Aorta (tissue), 5 donors: ENCODE results near the gene WNT7B. TPM values are rescaled to one million over a fixed set of nuclear protein-coding genes. Genes with fewer than 3 reads are reported as not detected.

ENCODE experiments used
- ATAC-seq: fragments of 200-7000 bp; cut with Tn5 transposase; one replicate; pipeline ENCODE4 v1.9.1; 2022; ENCODE audit warnings: moderate library complexity; ENCODE audit not compliant: low FRiP score
- DNase-seq, 2 donors: peaks; one replicate each; pipeline ENCODE4 v3.0.0-alpha.2; 2020
- H3K27ac ChIP-seq, 2 donors: one replicate each; pipeline ENCODE4 v1.5.1; 2013; ENCODE audit warnings: low read length in 2 of 2, mild to moderate bottlenecking in 2 of 2, moderate library complexity in 2 of 2, control low read depth in 1 of 2, inconsistent platforms in 1 of 2, low read depth in 1 of 2
- H3K27me3 ChIP-seq, 2 donors: one replicate each; pipeline ENCODE4 v1.6.1; 2013; ENCODE audit warnings: control low read depth in 1 of 2, low read length in 1 of 2, mild to moderate bottlenecking in 1 of 2, moderate library complexity in 1 of 2; ENCODE audit not compliant: insufficient read depth in 2 of 2, control insufficient read depth in 1 of 2
- H3K36me3 ChIP-seq, 2 donors: one replicate each; pipeline ENCODE4 v1.6.1; 2013; ENCODE audit warnings: control low read depth in 1 of 2, low read length in 1 of 2, mild to moderate bottlenecking in 1 of 2; ENCODE audit not compliant: insufficient read depth in 2 of 2, control insufficient read depth in 1 of 2
- H3K4me1 ChIP-seq, 2 donors: one replicate each; pipeline ENCODE4 v1.6.1; 2013; ENCODE audit warnings: low read length in 2 of 2, control low read depth in 1 of 2, mild to moderate bottlenecking in 1 of 2, moderate library complexity in 1 of 2; ENCODE audit not compliant: insufficient read depth in 2 of 2, control insufficient read depth in 1 of 2
- H3K4me3 ChIP-seq, 2 donors: one replicate each; pipeline ENCODE4 v1.5.1; 2013; ENCODE audit warnings: low read length in 2 of 2, control low read depth in 1 of 2, mild to moderate bottlenecking in 1 of 2
- H3K9me3 ChIP-seq: one replicate; pipeline ENCODE4 v1.6.1; 2013; ENCODE audit warnings: mild to moderate bottlenecking, low read length; ENCODE audit not compliant: control insufficient read depth
- WGBS, 2 donors: extraction: QIAGEN DNeasy Blood & Tissue Kit; methylation state at CpG; one replicate each; pipeline ENCODE4 v1.1.7; 2013; 5-methylcytosine and 5-hydroxymethylcytosine counted together
- intact Hi-C, 2 donors: fragments of 100-400 bp; cut with DNase I; formaldehyde crosslinking; loops; one replicate each; pipeline versions ENCODE4 v1.14.2 to v1.15.0; 2022
- polyA plus RNA-seq, 2 donors: library from polyadenylated mRNA; stranded (reverse); fragments of 200-250 nt; gene quantifications; one replicate each; pipeline ENCODE4 v1.2.3, GENCODE V29; 2013
- total RNA-seq, 2 donors: library from RNA; stranded (reverse); fragmentation: NEBNext Ultra II Directional; extraction: Animal tissue kit (Norgen Biotek cat#: 25700); gene quantifications; one replicate each; pipeline ENCODE4 v1.2.1, GENCODE V29; 2021
- donor health status: healthy with polysubstance abuse.
- donor health status: Bipolar disorder and iron deficiency.
- donor health status: DM: no; HTN: no; CAD: no.
- donor health status: DM: no; HTN: no; CAD: no.
- donor health status: DM: yes; HTN: yes; CAD: no.

Gene WNT7B
- total and polyA plus RNA-seq, 4 donors: not detected

GRCh38 chr22:46010207-46010867, 33.4 kb upstream of the WNT7B start:
- 85 to 86% methylated on average over 8 of the region's 8 CpGs for WGBS, 2 donors
- Histone ChIP-seq H3K36me3 (no peaks in the 10 kb centered on the region), H3K4me3 (no peak overlapping the region), H3K4me1 (no peaks in the 10 kb centered on the region), H3K9me3 (no peaks in the 10 kb centered on the region), H3K27me3 (no peaks in the 10 kb centered on the region), H3K27ac (no peak overlapping the region)
- ATAC-seq: no peak
- intact Hi-C loops: loop anchor here in 1 of 2 donors (5.0 kb wide), 2 partner anchors 47 to 62 kb away; no protein-coding TSS in a partner anchor
- peak in 1 of 2 donors; percentile 67 for DNase-seq

- no peak for ATAC-seq
- Histone ChIP-seq H3K9me3 (no peaks in the 10 kb centered on the region), H3K27me3 (no peaks in the 10 kb centered on the region), H3K36me3 (no peaks in the 10 kb centered on the region), H3K4me1 (no peaks in the 10 kb centered on the region), H3K4me3 (no peak overlapping the region), H3K27ac (no peak overlapping the region)
- WGBS, 2 donors: 98% methylated on average over 5 of the region's 5 CpGs
- DNase-seq: peak in 1 of 2 donors; percentile 71
- intact Hi-C loops: loop anchor here (5.0 to 10.0 kb wide), 3 partner anchors 48 to 535 kb away; no protein-coding TSS in a partner anchor
Measured at GRCh38 chr22:46009730-46010129, 32.8 kb upstream of the WNT7B start.

- Histone ChIP-seq H3K36me3 (no peaks in the 10 kb centered on the region), H3K27me3 (no peaks in the 10 kb centered on the region), H3K4me3 (no peak overlapping the region), H3K27ac (no peak overlapping the region), H3K9me3 (no peaks in the 10 kb centered on the region), H3K4me1 (no peaks in the 10 kb centered on the region)
- 95 to 97% methylated on average over 9 of the region's 9 CpGs for WGBS, 2 donors
- no peak for ATAC-seq
- intact Hi-C loops: loop anchor here in 1 of 2 donors (5.0 to 10.0 kb wide), 2 partner anchors 63 to 536 kb away; no protein-coding TSS in a partner anchor
- DNase-seq: peak in 1 of 2 donors; percentile 41
Measured at GRCh38 chr22:46008836-46009596, 32.1 kb upstream of the WNT7B start.

- DNase-seq (no peak), ATAC-seq (no peak)
- peak overlapping the region; percentile 16 to 94 for H3K27ac ChIP-seq
- no peaks in the 10 kb centered on the region for H3K27me3 ChIP-seq
- no peak overlapping the region for H3K4me3 ChIP-seq
- WGBS, 2 donors: 38 to 49% methylated on average over 3 of the region's 3 CpGs
- H3K9me3 ChIP-seq: no peaks in the 10 kb centered on the region
- H3K4me1 ChIP-seq: no peaks in the 10 kb centered on the region
- H3K36me3 ChIP-seq: no peaks in the 10 kb centered on the region
- intact Hi-C loops: loop anchor here in 1 of 2 donors (5.0 to 10.0 kb wide), 2 partner anchors 64 to 537 kb away; no protein-coding TSS in a partner anchor
Measured at GRCh38 chr22:46008291-46008690, 31.3 kb upstream of the WNT7B start.

GRCh38 chr22:46007848-46008261, 30.9 kb upstream of the WNT7B start:
- peak; percentile 91 to 95 for DNase-seq
- WGBS, 2 donors: 0 to 5% methylated on average over 23 to 25 of the region's 25 CpGs
- H3K9me3 ChIP-seq: no peaks in the 10 kb centered on the region
- no peak overlapping the region for H3K4me3 ChIP-seq
- no peaks in the 10 kb centered on the region for H3K36me3 ChIP-seq
- peak; percentile 89 for ATAC-seq
- peak overlapping the region; percentile 88 to 94 for H3K27ac ChIP-seq
- intact Hi-C loops: loop anchor here (2.0 to 10.0 kb wide), 3 partner anchors 64 to 537 kb away; no protein-coding TSS in a partner anchor
- no peaks in the 10 kb centered on the region for H3K4me1 ChIP-seq
- no peaks in the 10 kb centered on the region for H3K27me3 ChIP-seq

- Histone ChIP-seq H3K9me3 (no peaks in the 10 kb centered on the region), H3K36me3 (no peaks in the 10 kb centered on the region), H3K27ac (peak overlapping the region; percentile 87 to 88), H3K27me3 (no peaks in the 10 kb centered on the region), H3K4me3 (no peak overlapping the region), H3K4me1 (no peaks in the 10 kb centered on the region)
- intact Hi-C loops: loop anchor here (2.0 to 10.0 kb wide), 3 partner anchors 65 to 538 kb away; no protein-coding TSS in a partner anchor
- WGBS, 2 donors: 7 to 9% methylated on average over 34 to 36 of the region's 36 CpGs
- DNase-seq (peak; percentile 86 to 91), ATAC-seq (peak; percentile 70)
Measured at GRCh38 chr22:46007003-46007847, 30.3 kb upstream of the WNT7B start.

- 15 to 19% methylated on average over 25 to 26 of the region's 26 CpGs for WGBS, 2 donors
- Histone ChIP-seq H3K36me3 (no peaks in the 10 kb centered on the region), H3K9me3 (no peaks in the 10 kb centered on the region), H3K4me1 (no peaks in the 10 kb centered on the region), H3K4me3 (no peak overlapping the region), H3K27me3 (no peaks in the 10 kb centered on the region), H3K27ac (peak overlapping the region; percentile 19 to 87)
- DNase-seq (peak; percentile 97 to 99), ATAC-seq (peak; percentile 89)
- intact Hi-C loops: loop anchor here (1.0 to 10.0 kb wide), 4 partner anchors 66 to 538 kb away; no protein-coding TSS in a partner anchor
Measured at GRCh38 chr22:46006379-46007002, 29.5 kb upstream of the WNT7B start.
